ENCODE results near the gene MAP2K2. TPM values are rescaled to one million over a fixed set of nuclear protein-coding genes. Genes with fewer than 3 reads are reported as not detected.

The MAP2K2 gene
- polyA plus RNA-seq, 3 donors = 30.5 to 94.5 (median 40.2) TPM

- Histone ChIP-seq H3K4me3 (replicated peaks in 1 of 3; ENCODE audit: low read depth in 2 of 3, low read length in 3 of 3) (no peak overlapping the region), H3K9me3 (replicated peaks in 1 of 2; ENCODE audit: control insufficient read depth in 1 of 2, insufficient read depth in 1 of 2, low read length in 2 of 2) (no peaks in the 10 kb centered on the region), H3K4me2 (replicated peaks; ENCODE audit: extremely low read depth, low read length, poor library complexity, severe bottlenecking) (no peak overlapping the region), H3K9ac (ENCODE audit: insufficient read depth, low read length, poor library complexity, severe bottlenecking) (no peak overlapping the region), H2AFZ (ENCODE audit: insufficient read depth, low read depth, low read length, poor library complexity, severe bottlenecking) (no peak overlapping the region), H3K79me2 (ENCODE audit: insufficient read depth, low read length) (peaks cover 65% of the 10 kb centered on the region), H3K27ac (ENCODE audit: low read depth in 1 of 2, low read length in 2 of 2) (no peak overlapping the region), H3K27me3 (ENCODE audit: control insufficient read depth in 2 of 2, insufficient read depth in 2 of 2, low read length in 2 of 2) (no peaks in the 10 kb centered on the region), H3K4me1 (ENCODE audit: control insufficient read depth in 1 of 2, insufficient read depth in 2 of 2, low read length in 2 of 2) (peaks cover 28% of the 10 kb centered on the region in 2 donors), H4K20me1 (ENCODE audit: insufficient read depth, low read length) (peaks cover 64% of the 10 kb centered on the region), H3K36me3 (replicated peaks in 1 of 2; ENCODE audit: control insufficient read depth in 1 of 2, insufficient read depth in 2 of 2, low read length in 2 of 2) (peaks cover 25 to 50% of the 10 kb centered on the region in 2 donors)
- H3K27ac Mint-ChIP-seq = peak overlapping the region in 1 of 7 donors; percentile 78
- no peaks in the 10 kb centered on the region for H3K9me3 Mint-ChIP-seq
- DNase-seq = no peak
- WGBS (ENCODE audit: insufficient coverage) = 95% methylated on average over 9 of the region's 13 CpGs
- H3K4me1 Mint-ChIP-seq = peaks cover 28% of the 10 kb centered on the region
- no peak overlapping the region for H3K4me3 Mint-ChIP-seq
- TF ChIP-seq, protein P1, sequence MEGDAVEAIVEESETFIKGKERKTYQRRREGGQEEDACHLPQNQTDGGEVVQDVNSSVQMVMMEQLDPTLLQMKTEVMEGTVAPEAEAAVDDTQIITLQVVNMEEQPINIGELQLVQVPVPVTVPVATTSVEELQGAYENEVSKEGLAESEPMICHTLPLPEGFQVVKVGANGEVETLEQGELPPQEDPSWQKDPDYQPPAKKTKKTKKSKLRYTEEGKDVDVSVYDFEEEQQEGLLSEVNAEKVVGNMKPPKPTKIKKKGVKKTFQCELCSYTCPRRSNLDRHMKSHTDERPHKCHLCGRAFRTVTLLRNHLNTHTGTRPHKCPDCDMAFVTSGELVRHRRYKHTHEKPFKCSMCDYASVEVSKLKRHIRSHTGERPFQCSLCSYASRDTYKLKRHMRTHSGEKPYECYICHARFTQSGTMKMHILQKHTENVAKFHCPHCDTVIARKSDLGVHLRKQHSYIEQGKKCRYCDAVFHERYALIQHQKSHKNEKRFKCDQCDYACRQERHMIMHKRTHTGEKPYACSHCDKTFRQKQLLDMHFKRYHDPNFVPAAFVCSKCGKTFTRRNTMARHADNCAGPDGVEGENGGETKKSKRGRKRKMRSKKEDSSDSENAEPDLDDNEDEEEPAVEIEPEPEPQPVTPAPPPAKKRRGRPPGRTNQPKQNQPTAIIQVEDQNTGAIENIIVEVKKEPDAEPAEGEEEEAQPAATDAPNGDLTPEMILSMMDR (IDR thresholded peaks at IDR 0.05) = no peak
- intact Hi-C loops (cut with micrococcal nuclease) = loop anchor here (5.0 to 10.0 kb wide), 2 partner anchors 52 to 115 kb away; partner anchors contain the start of genes ZBTB7A (in 2 of the 2) and PIAS4 (in 1 of the 2)
- H3K27me3 Mint-ChIP-seq (ENCODE audit: low read depth in 3 of 3) = peaks cover 0 to 1% (median 0%) of the 10 kb centered on the region in 3 donors
- peaks cover 24 to 42% of the 10 kb centered on the region in 2 donors for H3K36me3 Mint-ChIP-seq
Observed at GRCh38 chr19:4119763-4120162, 4.2 kb downstream of the MAP2K2 start.

DNA sequence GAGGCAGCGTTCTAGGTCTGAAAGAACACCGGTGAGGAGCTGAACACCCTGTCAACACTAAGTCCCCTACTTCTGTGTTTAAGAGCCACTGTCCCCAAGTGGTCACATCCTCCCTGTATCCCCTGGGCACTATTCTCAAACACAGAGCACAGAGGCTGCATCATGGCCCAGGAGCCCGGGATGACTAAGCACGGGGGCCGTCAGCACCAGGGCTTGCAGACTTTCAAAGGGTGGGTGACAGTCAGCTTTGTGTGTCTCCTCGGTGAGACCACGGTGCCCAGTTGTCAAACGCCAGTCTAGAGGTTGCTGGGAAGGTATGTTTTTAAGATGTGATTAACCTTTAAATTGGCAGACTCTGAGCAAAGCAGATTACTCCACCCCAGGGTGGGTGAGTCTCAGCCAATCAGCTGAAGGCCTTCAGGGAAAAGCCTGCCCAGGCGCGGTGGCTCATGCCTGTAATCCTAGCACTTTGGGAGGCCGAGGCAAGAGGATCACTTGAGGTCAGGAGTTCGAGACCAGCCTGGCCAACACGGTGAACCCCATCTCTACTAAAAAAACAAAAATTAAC, 8.0 kb downstream of the MAP2K2 start:
- DNase-seq = no peak
- WGBS (ENCODE audit: insufficient coverage) = 86% methylated on average over 6 of the region's 13 CpGs
- Mint-ChIP-seq H3K9me3 (peaks cover 0 to 2% (median 0%) of the 10 kb centered on the region in 7 donors), H3K27me3 (ENCODE audit: low read depth in 3 of 3) (no peaks in the 10 kb centered on the region), H3K27ac (peak overlapping the region in 4 of 7 donors; percentile 50 to 88 (median 78)), H3K4me1 (peaks cover 17% of the 10 kb centered on the region), H3K4me3 (no peak overlapping the region), H3K36me3 (peaks cover 52 to 73% of the 10 kb centered on the region in 2 donors)
- Histone ChIP-seq H3K9me3 (replicated peaks in 1 of 2; ENCODE audit: control insufficient read depth in 1 of 2, insufficient read depth in 1 of 2, low read length in 2 of 2) (no peaks in the 10 kb centered on the region), H3K4me1 (ENCODE audit: control insufficient read depth in 1 of 2, insufficient read depth in 2 of 2, low read length in 2 of 2) (peaks cover 10 to 16% of the 10 kb centered on the region in 2 donors), H4K20me1 (ENCODE audit: insufficient read depth, low read length) (peaks cover 44% of the 10 kb centered on the region), H3K27ac (ENCODE audit: low read depth in 1 of 2, low read length in 2 of 2) (peak overlapping the region; percentile 54 to 78), H3K4me3 (replicated peaks in 1 of 3; ENCODE audit: low read depth in 2 of 3, low read length in 3 of 3) (no peak overlapping the region), H3K9ac (ENCODE audit: insufficient read depth, low read length, poor library complexity, severe bottlenecking) (peak overlapping the region; percentile 46), H3K4me2 (replicated peaks; ENCODE audit: extremely low read depth, low read length, poor library complexity, severe bottlenecking) (no peak overlapping the region), H3K79me2 (ENCODE audit: insufficient read depth, low read length) (peaks cover 54% of the 10 kb centered on the region), H3K36me3 (replicated peaks in 1 of 2; ENCODE audit: control insufficient read depth in 1 of 2, insufficient read depth in 2 of 2, low read length in 2 of 2) (peaks cover 48 to 83% of the 10 kb centered on the region in 2 donors), H3K27me3 (ENCODE audit: control insufficient read depth in 2 of 2, insufficient read depth in 2 of 2, low read length in 2 of 2) (no peaks in the 10 kb centered on the region), H2AFZ (ENCODE audit: insufficient read depth, low read depth, low read length, poor library complexity, severe bottlenecking) (no peak overlapping the region)
- TF ChIP-seq, protein P1 (IDR thresholded peaks at IDR 0.05) = no peak
- intact Hi-C loops (cut with micrococcal nuclease) = loop anchor here in 1 of 2 donors (5.0 kb wide), 1 partner anchor 49 kb away; the partner anchor contains the start of gene ZBTB7A

All from CD14-positive monocyte (primary cell).